Mesothelial cell of epicardium (in vitro differentiated cells): Measurements from ENCODE around the gene FAAH. TPM values are rescaled to one million over a fixed set of nuclear protein-coding genes. Genes with fewer than 3 reads are reported as not detected.

Experiments used
- DNase-seq, 2 experiments: peaks; one replicate each; pipeline ENCODE4 v3.0.0; 2021; ENCODE audit warnings: low spot score in 2 of 2; ENCODE audit not compliant: unreplicated experiment in 2 of 2
- H3K27ac Mint-ChIP-seq: 2 replicates; pipeline ENCODE4 v1.8.0; 2021; ENCODE audit warnings: mixed read lengths
- H3K27me3 Mint-ChIP-seq: 2 replicates; pipeline ENCODE4 v1.8.0; 2021; ENCODE audit warnings: low read depth, mixed read lengths
- H3K36me3 Mint-ChIP-seq: 2 replicates; pipeline ENCODE4 v1.8.0; 2021; ENCODE audit warnings: mixed read lengths
- H3K4me1 Mint-ChIP-seq: 2 replicates; pipeline ENCODE4 v1.8.0; 2021; ENCODE audit warnings: mixed read lengths
- H3K4me3 Mint-ChIP-seq: 2 replicates; pipeline ENCODE4 v1.8.0; 2021; ENCODE audit warnings: mild to moderate bottlenecking, moderate library complexity, mixed read lengths
- H3K9me3 Mint-ChIP-seq: 2 replicates; pipeline ENCODE4 v1.8.0; 2021; ENCODE audit warnings: mixed read lengths
- CTCF ChIP-seq: fragments of 200-600 bp; sonication (generic); IDR thresholded peaks from one replicate; pipeline ENCODE4 v1.5.0; 2021; ENCODE audit warnings: antibody characterized with exemption; ENCODE audit not compliant: unreplicated experiment
- total RNA-seq: library from RNA; stranded (reverse); gene quantifications from 3 replicates; pipeline ENCODE4 v1.2.1, GENCODE V29; 2021

The FAAH gene
- total RNA-seq, 1 donor from 2014 or later = 35.0 TPM

- no peak for TF ChIP-seq CTCF
- Mint-ChIP-seq H3K9me3 (no peaks in the 10 kb centered on the region), H3K4me1 (no peaks in the 10 kb centered on the region), H3K36me3 (no peaks in the 10 kb centered on the region), H3K27me3 (peaks cover 52% of the 10 kb centered on the region), H3K4me3 (no peak overlapping the region), H3K27ac (no peak overlapping the region)
- DNase-seq = no peak
These were observed 26.4 kb downstream of the FAAH start for GRCh38 chr1:46420533-46420915.

- TF ChIP-seq CTCF = no peak
- H3K36me3 Mint-ChIP-seq = no peaks in the 10 kb centered on the region
- no peak overlapping the region for H3K27ac Mint-ChIP-seq
- H3K4me1 Mint-ChIP-seq = no peaks in the 10 kb centered on the region
- H3K9me3 Mint-ChIP-seq = no peaks in the 10 kb centered on the region
- no peak overlapping the region for H3K4me3 Mint-ChIP-seq
- peaks cover 56% of the 10 kb centered on the region for H3K27me3 Mint-ChIP-seq
- DNase-seq = no peak
These were observed 27.6 kb downstream of the FAAH start for GRCh38 chr1:46421739-46422138.

GRCh38 chr1:46422261-46422871 lies 28.2 kb downstream of the FAAH start:
- no peaks in the 10 kb centered on the region for H3K9me3 Mint-ChIP-seq

GRCh38 chr1:46423574-46424240 lies 29.6 kb downstream of the FAAH start:
- Mint-ChIP-seq H3K27ac (no peak overlapping the region), H3K4me3 (no peak overlapping the region), H3K9me3 (no peaks in the 10 kb centered on the region), H3K36me3 (no peaks in the 10 kb centered on the region), H3K4me1 (no peaks in the 10 kb centered on the region), H3K27me3 (peaks cover 61% of the 10 kb centered on the region)
- no peak for TF ChIP-seq CTCF
- no peak for DNase-seq

More at GRCh38 chr1:46422261-46422871, 28.2 kb downstream of the FAAH start:
- H3K27ac Mint-ChIP-seq = no peak overlapping the region
- H3K27me3 Mint-ChIP-seq = peaks cover 57% of the 10 kb centered on the region
- H3K4me1 Mint-ChIP-seq = no peaks in the 10 kb centered on the region
- no peak for TF ChIP-seq CTCF
- H3K36me3 Mint-ChIP-seq = no peaks in the 10 kb centered on the region
- no peak for DNase-seq
- H3K4me3 Mint-ChIP-seq = no peak overlapping the region

GRCh38 chr1:46424730-46425129 lies 30.6 kb downstream of the FAAH start:
- Mint-ChIP-seq H3K27me3 (peaks cover 61% of the 10 kb centered on the region), H3K9me3 (no peaks in the 10 kb centered on the region), H3K36me3 (no peaks in the 10 kb centered on the region), H3K4me3 (no peak overlapping the region), H3K27ac (no peak overlapping the region), H3K4me1 (no peaks in the 10 kb centered on the region)
- no peak for TF ChIP-seq CTCF
- DNase-seq = no peak
